ENCODE data around the gene CRLF2. TPM values are rescaled to one million over a fixed set of nuclear protein-coding genes. Genes with fewer than 3 reads are reported as not detected.

CRLF2 gene
- total RNA-seq, 1 experiment from 2014 or later, result not detected

DNA sequence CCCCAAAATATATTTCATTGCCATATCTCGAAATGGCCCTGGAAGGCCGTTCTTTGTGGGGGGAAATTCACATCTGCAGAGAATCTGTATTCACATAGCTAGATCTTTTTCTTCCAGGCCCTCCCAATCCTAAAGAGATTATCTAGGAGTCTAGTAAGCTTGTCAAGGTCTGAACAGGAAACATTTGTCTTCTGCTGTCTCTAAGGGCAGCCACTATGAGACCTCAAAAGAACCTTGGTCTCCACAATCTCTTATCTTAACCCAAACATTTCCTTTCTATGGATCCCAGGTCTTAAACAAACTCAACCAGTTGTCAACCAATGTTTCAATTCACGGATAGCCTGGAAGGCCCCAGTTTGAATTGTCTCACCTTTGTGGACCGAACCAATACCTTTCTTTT lies 45.0 kb downstream of the CRLF2 start (continued):
- no peak for TF ChIP-seq NR2C2 (CRISPR knock-in tag; IDR thresholded peaks at IDR 0.05)
- TF ChIP-seq, protein P1, sequence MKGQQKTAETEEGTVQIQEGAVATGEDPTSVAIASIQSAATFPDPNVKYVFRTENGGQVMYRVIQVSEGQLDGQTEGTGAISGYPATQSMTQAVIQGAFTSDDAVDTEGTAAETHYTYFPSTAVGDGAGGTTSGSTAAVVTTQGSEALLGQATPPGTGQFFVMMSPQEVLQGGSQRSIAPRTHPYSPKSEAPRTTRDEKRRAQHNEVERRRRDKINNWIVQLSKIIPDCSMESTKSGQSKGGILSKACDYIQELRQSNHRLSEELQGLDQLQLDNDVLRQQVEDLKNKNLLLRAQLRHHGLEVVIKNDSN (CRISPR knock-in tag; IDR thresholded peaks at IDR 0.05), result no peak
- no peak for TF ChIP-seq ZNF138 (CRISPR knock-in tag; conservative IDR thresholded peaks at IDR 0.05)

DNA sequence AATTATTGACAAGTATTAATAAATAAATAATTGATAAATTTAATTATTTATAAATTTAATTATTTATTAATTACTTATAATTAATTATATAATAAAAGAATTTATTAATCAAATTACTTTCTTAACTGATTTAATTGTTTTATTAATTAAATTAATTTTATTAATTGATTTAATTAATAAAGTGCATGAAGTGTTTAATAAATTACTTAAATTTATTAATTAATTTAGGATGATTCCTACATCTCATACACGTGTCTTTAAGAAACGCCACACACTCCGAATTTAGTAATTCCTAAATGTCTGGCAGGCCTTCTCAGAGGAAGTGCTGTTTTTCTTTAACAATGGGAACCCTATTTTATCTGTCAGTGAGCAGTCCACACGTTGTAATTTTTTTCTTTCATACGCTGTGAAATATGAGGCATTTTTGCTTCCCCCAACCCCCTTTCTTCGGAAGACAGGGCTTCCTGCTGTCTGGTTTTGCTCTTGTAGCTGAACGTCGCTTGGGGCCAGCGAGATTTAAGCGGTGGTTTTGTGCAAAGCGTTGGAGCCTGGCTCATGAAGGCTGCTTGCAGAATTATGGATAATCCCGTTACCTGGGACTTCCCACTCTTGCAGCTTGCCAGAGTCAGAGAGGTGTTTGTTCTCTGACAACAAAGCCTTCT lies 46.8 kb downstream of the CRLF2 start:
- Mint-ChIP-seq H3K27me3 (ENCODE audit: low read depth) (peaks cover 7% of the 10 kb centered on the region; the same call in 1 of the 2 replicates), H3K4me1 (peaks cover 33% of the 10 kb centered on the region), H3K9me3 (peaks cover 3% of the 10 kb centered on the region), H3K4me3 (no peak overlapping the region), H3K36me3 (peaks cover 9% of the 10 kb centered on the region), H3K27ac (no peak overlapping the region)
- ChIA-PET POLR2A (no interaction called here), CTCF (no interaction called here)
- DNase-seq (ENCODE audit: low spot score), result no peak
- ATAC-seq, result no peak
- TF ChIP-seq ATF1 (CRISPR knock-in tag; IDR thresholded peaks at IDR 0.05) (no peak), HMGA2 (CRISPR knock-in tag; IDR thresholded peaks at IDR 0.05) (peak; percentile 100)

DNA sequence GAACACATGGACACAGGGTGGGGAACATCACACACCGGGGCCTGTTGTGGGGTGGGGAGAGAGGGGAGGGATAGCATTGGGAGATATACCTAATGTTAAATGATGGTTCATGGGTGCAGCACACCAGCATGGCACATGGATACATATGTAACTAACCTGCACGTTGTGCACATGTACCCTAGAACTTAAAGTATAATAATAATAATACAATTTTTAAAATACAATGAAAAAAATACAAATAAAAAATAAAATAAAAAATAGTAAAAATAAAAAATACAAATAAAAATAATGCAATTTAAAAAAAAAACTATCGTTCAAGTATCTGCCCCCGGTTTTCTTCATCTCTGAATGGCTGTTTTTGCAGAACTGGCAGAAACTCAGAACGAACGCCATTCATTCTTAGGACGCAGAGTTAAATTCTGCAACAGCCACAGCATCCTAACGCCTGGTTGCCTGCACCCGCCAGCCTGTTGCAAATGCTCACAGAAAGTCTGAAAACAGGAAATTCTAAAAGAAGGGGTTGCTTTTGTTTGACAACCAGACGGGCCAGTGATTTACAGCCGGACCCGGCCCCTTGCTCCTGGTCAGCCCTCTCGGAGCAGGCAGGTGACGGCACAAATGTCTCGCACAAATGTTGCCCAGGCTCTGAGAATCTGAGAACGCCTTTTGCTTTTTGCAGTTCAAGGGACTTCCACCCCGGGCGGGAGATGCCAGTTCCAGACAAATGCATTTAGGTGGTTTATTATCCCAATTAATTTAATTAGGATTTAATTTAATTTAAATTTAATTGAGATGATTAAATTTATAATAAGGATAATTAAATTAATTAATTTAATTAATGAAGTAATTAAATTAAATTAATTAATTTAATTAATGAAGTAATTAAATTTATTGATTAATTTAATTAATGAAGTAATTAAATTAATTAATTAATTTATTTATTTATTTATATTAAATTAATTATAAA lies 47.8 kb downstream of the CRLF2 start:
- Mint-ChIP-seq H3K27me3 (ENCODE audit: low read depth) (peaks cover 3% of the 10 kb centered on the region), H3K9me3 (peaks cover 13% of the 10 kb centered on the region), H3K36me3 (peaks cover 12% of the 10 kb centered on the region), H3K4me1 (peaks cover 24% of the 10 kb centered on the region), H3K27ac (no peak overlapping the region), H3K4me3 (no peak overlapping the region)
- ATAC-seq (peak; percentile 44), DNase-seq (ENCODE audit: low spot score) (peak; percentile 24)
- peak; percentile 100 for TF ChIP-seq HMGA2 (CRISPR knock-in tag; IDR thresholded peaks at IDR 0.05)
- no peak for TF ChIP-seq IRF2 (CRISPR knock-in tag; IDR thresholded peaks at IDR 0.05; ENCODE audit: borderline replicate concordance, low read depth)
- ChIA-PET CTCF (no interaction called here), POLR2A (no interaction called here)

DNA sequence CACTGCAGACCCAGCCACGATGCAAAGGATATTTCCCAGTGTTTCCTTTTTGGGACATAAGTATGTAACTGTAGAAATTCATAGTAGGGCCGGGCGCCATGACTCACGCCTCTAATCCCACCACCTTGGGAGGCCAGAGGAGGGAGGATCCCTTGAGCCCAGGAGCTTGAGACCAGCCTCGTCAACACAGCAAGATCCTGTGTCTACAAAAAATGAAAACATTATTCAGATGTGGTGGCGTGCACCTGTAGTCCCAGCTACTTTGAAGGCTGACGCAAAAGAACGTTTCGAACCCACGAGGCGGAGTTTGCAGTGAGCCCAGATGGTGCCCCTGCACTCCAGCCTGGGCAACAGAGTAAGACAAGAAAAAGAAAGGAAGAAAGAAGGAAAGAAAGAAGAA lies 49.2 kb downstream of the CRLF2 start:
- ChIA-PET POLR2A (no interaction called here), CTCF (no interaction called here)
- Mint-ChIP-seq H3K27me3 (ENCODE audit: low read depth) (peaks cover 5% of the 10 kb centered on the region), H3K4me1 (peaks cover 16% of the 10 kb centered on the region), H3K4me3 (no peak overlapping the region), H3K36me3 (peaks cover 10% of the 10 kb centered on the region), H3K27ac (no peak overlapping the region), H3K9me3 (peaks cover 18% of the 10 kb centered on the region)
- no peak for ATAC-seq
- TF ChIP-seq, protein P2, sequence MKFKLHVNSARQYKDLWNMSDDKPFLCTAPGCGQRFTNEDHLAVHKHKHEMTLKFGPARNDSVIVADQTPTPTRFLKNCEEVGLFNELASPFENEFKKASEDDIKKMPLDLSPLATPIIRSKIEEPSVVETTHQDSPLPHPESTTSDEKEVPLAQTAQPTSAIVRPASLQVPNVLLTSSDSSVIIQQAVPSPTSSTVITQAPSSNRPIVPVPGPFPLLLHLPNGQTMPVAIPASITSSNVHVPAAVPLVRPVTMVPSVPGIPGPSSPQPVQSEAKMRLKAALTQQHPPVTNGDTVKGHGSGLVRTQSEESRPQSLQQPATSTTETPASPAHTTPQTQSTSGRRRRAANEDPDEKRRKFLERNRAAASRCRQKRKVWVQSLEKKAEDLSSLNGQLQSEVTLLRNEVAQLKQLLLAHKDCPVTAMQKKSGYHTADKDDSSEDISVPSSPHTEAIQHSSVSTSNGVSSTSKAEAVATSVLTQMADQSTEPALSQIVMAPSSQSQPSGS (CRISPR knock-in tag; IDR thresholded peaks at IDR 0.05; ENCODE audit: borderline replicate concordance, low read depth), result no peak
- TF ChIP-seq ZNF219 (CRISPR knock-in tag; IDR thresholded peaks at IDR 0.05; ENCODE audit: borderline replicate concordance) (no peak), NR2C2 (CRISPR knock-in tag; IDR thresholded peaks at IDR 0.05) (no peak), ZBTB21 (CRISPR knock-in tag; IDR thresholded peaks at IDR 0.05; ENCODE audit: borderline replicate concordance) (no peak), NR3C1 (CRISPR knock-in tag; conservative IDR thresholded peaks at IDR 0.05; ENCODE audit: low read depth) (no peak), FOXK1 (CRISPR knock-in tag; IDR thresholded peaks at IDR 0.05) (no peak), ZNF121 (CRISPR knock-in tag; IDR thresholded peaks at IDR 0.05) (no peak), ESRRA (CRISPR knock-in tag; IDR thresholded peaks at IDR 0.05; ENCODE audit: borderline replicate concordance) (no peak), ATF1 (CRISPR knock-in tag; IDR thresholded peaks at IDR 0.05) (no peak), ZNF232 (CRISPR knock-in tag; IDR thresholded peaks at IDR 0.05) (no peak), PRRX2 (CRISPR knock-in tag; IDR thresholded peaks at IDR 0.05) (no peak)
- TF ChIP-seq, protein P3, sequence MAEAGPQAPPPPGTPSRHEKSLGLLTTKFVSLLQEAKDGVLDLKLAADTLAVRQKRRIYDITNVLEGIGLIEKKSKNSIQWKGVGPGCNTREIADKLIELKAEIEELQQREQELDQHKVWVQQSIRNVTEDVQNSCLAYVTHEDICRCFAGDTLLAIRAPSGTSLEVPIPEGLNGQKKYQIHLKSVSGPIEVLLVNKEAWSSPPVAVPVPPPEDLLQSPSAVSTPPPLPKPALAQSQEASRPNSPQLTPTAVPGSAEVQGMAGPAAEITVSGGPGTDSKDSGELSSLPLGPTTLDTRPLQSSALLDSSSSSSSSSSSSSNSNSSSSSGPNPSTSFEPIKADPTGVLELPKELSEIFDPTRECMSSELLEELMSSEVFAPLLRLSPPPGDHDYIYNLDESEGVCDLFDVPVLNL (CRISPR knock-in tag; IDR thresholded peaks at IDR 0.05; ENCODE audit: borderline replicate concordance, low read depth), result no peak
- TF ChIP-seq, protein P4, sequence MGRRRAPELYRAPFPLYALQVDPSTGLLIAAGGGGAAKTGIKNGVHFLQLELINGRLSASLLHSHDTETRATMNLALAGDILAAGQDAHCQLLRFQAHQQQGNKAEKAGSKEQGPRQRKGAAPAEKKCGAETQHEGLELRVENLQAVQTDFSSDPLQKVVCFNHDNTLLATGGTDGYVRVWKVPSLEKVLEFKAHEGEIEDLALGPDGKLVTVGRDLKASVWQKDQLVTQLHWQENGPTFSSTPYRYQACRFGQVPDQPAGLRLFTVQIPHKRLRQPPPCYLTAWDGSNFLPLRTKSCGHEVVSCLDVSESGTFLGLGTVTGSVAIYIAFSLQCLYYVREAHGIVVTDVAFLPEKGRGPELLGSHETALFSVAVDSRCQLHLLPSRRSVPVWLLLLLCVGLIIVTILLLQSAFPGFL (CRISPR knock-in tag; IDR thresholded peaks at IDR 0.05; ENCODE audit: borderline replicate concordance), result no peak
- DNase-seq (ENCODE audit: low spot score), result no peak
